H1 (cell line): ENCODE results near the gene ZNF74. TPM values are rescaled to one million over a fixed set of nuclear protein-coding genes. Genes with fewer than 3 reads are reported as not detected.

ENCODE experiments used
- CTCF ChIA-PET: fragments of 300-600 bp; sonication (Branson Sonifier 250); formaldehyde crosslinking; loops from one replicate; lab custom pipeline; 2021; ENCODE audit not compliant: partially characterized antibody; lab: Charles Lee
- POLR2A ChIA-PET: fragments of 300-600 bp; sonication (Branson Sonifier 250); formaldehyde crosslinking; loops from one replicate; lab custom pipeline; 2021; ENCODE audit warnings: inconsistent platforms; ENCODE audit not compliant: partially characterized antibody; lab: Charles Lee
- DNase-seq, 2 experiments: peaks; one replicate each; pipeline versions ENCODE4 v3.0.0 to v3.0.0-alpha.2; 2010 to 2022; ENCODE audit warnings: low spot score in 2 of 2, low read depth in 1 of 2, mixed read lengths in 1 of 2
- FAIRE-seq: peaks from 2 replicates; lab custom pipeline; 2011; peaks lifted over from hg19 to GRCh38; lab: Jason Lieb, UNC
- H2AFZ ChIP-seq: 2 replicates; pipeline ENCODE4 v1.8.1; 2012; ENCODE audit warnings: low read length, inconsistent platforms
- H2AK5ac ChIP-seq: 2 replicates; pipeline ENCODE4 v1.6.1; 2013; ENCODE audit warnings: low read depth, low read length
- H2BK120ac ChIP-seq: replicated peaks from 2 replicates; pipeline ENCODE3; 2013; ENCODE audit warnings: low read depth, low read length, inconsistent platforms
- H2BK12ac ChIP-seq: 2 replicates; pipeline ENCODE4 v1.6.1; 2013; ENCODE audit warnings: low read depth, low read length
- H2BK15ac ChIP-seq: 2 replicates; pipeline ENCODE4 v1.6.1; 2013; ENCODE audit warnings: low read length
- H2BK20ac ChIP-seq: 2 replicates; pipeline ENCODE4 v1.6.1; 2013; ENCODE audit warnings: low read length
- H2BK5ac ChIP-seq: 2 replicates; pipeline ENCODE4 v1.6.1; 2013; ENCODE audit warnings: low read depth, low read length
- H3K14ac ChIP-seq: 2 replicates; pipeline ENCODE4 v1.6.1; 2013; ENCODE audit warnings: inconsistent platforms; ENCODE audit not compliant: insufficient read length
- H3K18ac ChIP-seq: 2 replicates; pipeline ENCODE4 v1.6.1; 2013; ENCODE audit warnings: low read length; ENCODE audit errors: extremely low read depth
- H3K23ac ChIP-seq: 2 replicates; pipeline ENCODE4 v1.6.1; 2013; ENCODE audit warnings: inconsistent platforms; ENCODE audit not compliant: insufficient read length
- H3K23me2 ChIP-seq: 2 replicates; pipeline ENCODE4 v1.6.1; 2013; ENCODE audit warnings: low read depth, low read length
- H3K27ac ChIP-seq: 2 replicates; pipeline ENCODE4 v1.6.1; 2011; ENCODE audit warnings: low read depth, low read length, inconsistent platforms
- H3K27me3 ChIP-seq, 4 experiments: replicated peaks in 1 of 4; 1 replicate in 1 of 4; 2 replicates in 3 of 4; pipeline versions ENCODE4 v1.6.1 to v1.8.1; 2011 to 2013; ENCODE audit warnings: low read length in 3 of 4, mild to moderate bottlenecking in 3 of 4, inconsistent platforms in 2 of 4, mixed read lengths in 2 of 4, moderate library complexity in 1 of 4; ENCODE audit not compliant: control insufficient read depth in 3 of 4, insufficient read depth in 3 of 4; ENCODE audit errors: extremely low read depth in 1 of 4
- H3K36me3 ChIP-seq, 4 experiments: 2 replicates each; pipeline versions ENCODE4 v1.6.1 to v1.8.1; 2011 to 2013; ENCODE audit warnings: mild to moderate bottlenecking in 4 of 4, low read length in 3 of 4, moderate library complexity in 2 of 4, control low read depth in 1 of 4, inconsistent platforms in 1 of 4; ENCODE audit not compliant: insufficient read depth in 4 of 4, control insufficient read depth in 2 of 4
- H3K4ac ChIP-seq: replicated peaks from 2 replicates; pipeline ENCODE3; 2013; ENCODE audit warnings: low read length, low read depth, mixed read lengths, inconsistent platforms; ENCODE audit not compliant: insufficient read length
- H3K4me1 ChIP-seq, 4 experiments: replicated peaks in 1 of 4; 1 replicate in 1 of 4; 2 replicates in 3 of 4; pipeline versions ENCODE4 v1.6.1 to v1.8.1; 2011 to 2013; ENCODE audit warnings: low read length in 3 of 4, inconsistent platforms in 2 of 4, mixed read lengths in 1 of 4; ENCODE audit not compliant: insufficient read depth in 4 of 4, control insufficient read depth in 3 of 4
- H3K4me2 ChIP-seq, 2 experiments: 2 replicates each; pipeline versions ENCODE4 v1.6.1 to v1.8.1; 2011 to 2013; ENCODE audit warnings: low read depth in 2 of 2, low read length in 2 of 2, control low read depth in 1 of 2, inconsistent platforms in 1 of 2, mild to moderate bottlenecking in 1 of 2; ENCODE audit not compliant: insufficient read depth in 1 of 2
- H3K4me3 ChIP-seq, 4 experiments: fragments of 200-600, 300-600 bp in 1 of 4; sonication (generic), shearing (Covaris generic), sonication (Bioruptor Twin) in 1 of 4; 2 replicates each; pipeline versions ENCODE4 v1.5.1 to v1.8.1; 2011 to 2016; ENCODE audit warnings: low read length in 4 of 4, low read depth in 3 of 4, control low read depth in 2 of 4, inconsistent platforms in 2 of 4, mild to moderate bottlenecking in 2 of 4, mixed read lengths in 1 of 4, moderate library complexity in 1 of 4; ENCODE audit not compliant: insufficient read depth in 2 of 4; ENCODE audit errors: extremely low read depth in 1 of 4
- H3K56ac ChIP-seq: replicated peaks from 2 replicates; pipeline ENCODE3; 2013; ENCODE audit warnings: low read depth, mild to moderate bottlenecking, mixed read lengths, low read length, inconsistent platforms; ENCODE audit not compliant: insufficient read length
- H3K79me1 ChIP-seq: 2 replicates; pipeline ENCODE4 v1.6.1; 2013; ENCODE audit warnings: low read depth, low read length, control low read depth
- H3K79me2 ChIP-seq, 2 experiments: 2 replicates each; pipeline versions ENCODE4 v1.6.1 to v1.8.1; 2012 to 2013; ENCODE audit warnings: low read length in 2 of 2, mild to moderate bottlenecking in 2 of 2, inconsistent platforms in 1 of 2; ENCODE audit not compliant: insufficient read depth in 2 of 2, control insufficient read depth in 1 of 2
- H3K9ac ChIP-seq, 4 experiments: replicated peaks in 1 of 4; 1 replicate in 1 of 4; 2 replicates in 3 of 4; pipeline versions ENCODE4 v1.6.1 to v1.8.1; 2011 to 2013; ENCODE audit warnings: low read depth in 3 of 4, low read length in 3 of 4, control low read depth in 2 of 4, mild to moderate bottlenecking in 2 of 4, moderate library complexity in 2 of 4, inconsistent platforms in 1 of 4; ENCODE audit errors: extremely low read depth in 1 of 4
- H3K9me3 ChIP-seq, 2 experiments: 2 replicates each; pipeline versions ENCODE4 v1.6.1 to v1.8.1; 2012 to 2013; ENCODE audit warnings: mild to moderate bottlenecking in 2 of 2, moderate library complexity in 2 of 2, control low read depth in 1 of 2, inconsistent platforms in 1 of 2, low read depth in 1 of 2, low read length in 1 of 2, mixed read lengths in 1 of 2; ENCODE audit not compliant: insufficient read depth in 2 of 2
- H4K20me1 ChIP-seq, 2 experiments: replicated peaks in 1 of 2; 2 replicates each; pipeline versions ENCODE3 to v1.8.1; 2011 to 2013; ENCODE audit warnings: inconsistent platforms in 2 of 2, low read length in 2 of 2, mild to moderate bottlenecking in 1 of 2; ENCODE audit not compliant: insufficient read depth in 2 of 2, control insufficient read depth in 1 of 2
- H4K5ac ChIP-seq: 2 replicates; pipeline ENCODE4 v1.6.1; 2013; ENCODE audit warnings: low read length, low read depth, mixed read lengths, inconsistent platforms; ENCODE audit not compliant: insufficient read length
- H4K8ac ChIP-seq: 2 replicates; pipeline ENCODE4 v1.8.0; 2013; ENCODE audit warnings: mild to moderate bottlenecking, moderate library complexity, low read length, inconsistent platforms; ENCODE audit not compliant: insufficient read depth; ENCODE audit errors: extremely low read depth
- H4K91ac ChIP-seq: replicated peaks from 2 replicates; pipeline ENCODE3; 2013; ENCODE audit warnings: low read length, mixed read lengths, inconsistent platforms; ENCODE audit not compliant: insufficient read length
- CBX8 ChIP-seq: fragments of 300-800, 300-1000 bp; sonication (generic); IDR thresholded peaks from 2 replicates; pipeline ENCODE4 v1.7.1; 2016; ENCODE audit warnings: low read depth, low read length, borderline replicate concordance
- CHD1 ChIP-seq: IDR thresholded peaks from 2 replicates; pipeline ENCODE4 v1.6.1; 2012; ENCODE audit warnings: low read depth, low read length, improper control_type of control experiment
- EGR1 ChIP-seq: IDR thresholded peaks from 2 replicates; pipeline ENCODE4 v1.6.1; 2011; ENCODE audit warnings: low read depth, low read length, borderline replicate concordance
- EZH2 ChIP-seq: fragments of 200-600 bp; sonication (generic); IDR thresholded peaks from 2 replicates; pipeline ENCODE4 v1.7.1; 2012; ENCODE audit warnings: low read depth, mild to moderate bottlenecking, moderate library complexity, low read length, inconsistent platforms; ENCODE audit not compliant: severe bottlenecking
- JUND ChIP-seq: IDR thresholded peaks from 2 replicates; pipeline ENCODE4 v1.6.1; 2011; ENCODE audit warnings: mild to moderate bottlenecking, improper control_type of control experiment, low read length
- NANOG ChIP-seq: IDR thresholded peaks from 2 replicates; pipeline ENCODE4 v1.6.1; 2011; ENCODE audit warnings: low read length, low read depth, mild to moderate bottlenecking, inconsistent platforms; ENCODE audit not compliant: insufficient read depth, poor library complexity, severe bottlenecking
- RAD21 ChIP-seq, 2 experiments: IDR thresholded peaks in 1 of 2; conservative IDR thresholded peaks in 1 of 2; 2 replicates each; pipeline ENCODE4 v1.6.1; 2011; ENCODE audit warnings: low read depth in 2 of 2, low read length in 2 of 2, improper control_type of control experiment in 1 of 2, inconsistent platforms in 1 of 2, mild to moderate bottlenecking in 1 of 2, moderate library complexity in 1 of 2
- SAP30 ChIP-seq: fragments of 300-600 bp; sonication (generic); IDR thresholded peaks from 2 replicates; pipeline ENCODE4 v1.7.1; 2012; ENCODE audit warnings: low read length, moderate library complexity, mild to moderate bottlenecking, inconsistent platforms; ENCODE audit not compliant: insufficient read depth, insufficient replicate concordance
- SIRT6 ChIP-seq: IDR thresholded peaks from one replicate; pipeline ENCODE4 v1.7.1; 2012; ENCODE audit warnings: low read length, inconsistent platforms
- SIX5 ChIP-seq: IDR thresholded peaks from 2 replicates; pipeline ENCODE4 v1.6.1; 2011; ENCODE audit warnings: mild to moderate bottlenecking, low read depth, low read length
- WGBS, 2 experiments: shearing (Covaris generic) in 1 of 2; methylation state at CpG; one replicate each; pipeline versions ENCODE4 v1.1.6 to v1.1.7; 2013 to 2015; ENCODE audit warnings: low lambda C conversion rate in 2 of 2, mixed read lengths in 2 of 2, inconsistent platforms in 1 of 2, low coverage in 1 of 2, missing lambda C conversion rate in 1 of 2; ENCODE audit not compliant: insufficient replicate concordance in 2 of 2, insufficient coverage in 1 of 2, insufficient read length in 1 of 2; ENCODE audit errors: extremely low coverage in 1 of 2, missing lambda C conversion rate in 1 of 2; 5-methylcytosine and 5-hydroxymethylcytosine counted together
- polyA plus RNA-seq, 7 experiments: library from polyadenylated mRNA; depleted of rRNA in 3 of 7; stranded (reverse) in 5 of 7; unstranded in 2 of 7; fragments of >200 nt in 5 of 7; fragments of 200-250 nt in 2 of 7; gene quantifications; 1 replicate in 5 of 7; 2 replicates in 1 of 7; 4 replicates in 1 of 7; pipeline versions ENCODE4 v1.2.1 to v1.2.3, GENCODE V29; 2011 to 2013; ENCODE audit warnings: missing spikeins in 2 of 7, mixed read lengths in 2 of 7
- total RNA-seq: library from RNA; stranded (reverse); fragmentation: NEBNext Ultra II Directional; extraction: Animal tissue kit (Norgen Biotek cat#: 25700); gene quantifications from 2 replicates; pipeline ENCODE4 v1.2.1, GENCODE V29; 2021
- TF ChIP-seq, protein P1 (sequence below): IDR thresholded peaks from 2 replicates; pipeline ENCODE4 v1.6.1; 2012; ENCODE audit warnings: inconsistent platforms

Gene ZNF74
- total and polyA plus RNA-seq, 2 of the 8 experiments (the other 6 are each of a cell fraction or from before 2014, with no cell fraction given) = 29.7 to 45.7 TPM

DNA sequence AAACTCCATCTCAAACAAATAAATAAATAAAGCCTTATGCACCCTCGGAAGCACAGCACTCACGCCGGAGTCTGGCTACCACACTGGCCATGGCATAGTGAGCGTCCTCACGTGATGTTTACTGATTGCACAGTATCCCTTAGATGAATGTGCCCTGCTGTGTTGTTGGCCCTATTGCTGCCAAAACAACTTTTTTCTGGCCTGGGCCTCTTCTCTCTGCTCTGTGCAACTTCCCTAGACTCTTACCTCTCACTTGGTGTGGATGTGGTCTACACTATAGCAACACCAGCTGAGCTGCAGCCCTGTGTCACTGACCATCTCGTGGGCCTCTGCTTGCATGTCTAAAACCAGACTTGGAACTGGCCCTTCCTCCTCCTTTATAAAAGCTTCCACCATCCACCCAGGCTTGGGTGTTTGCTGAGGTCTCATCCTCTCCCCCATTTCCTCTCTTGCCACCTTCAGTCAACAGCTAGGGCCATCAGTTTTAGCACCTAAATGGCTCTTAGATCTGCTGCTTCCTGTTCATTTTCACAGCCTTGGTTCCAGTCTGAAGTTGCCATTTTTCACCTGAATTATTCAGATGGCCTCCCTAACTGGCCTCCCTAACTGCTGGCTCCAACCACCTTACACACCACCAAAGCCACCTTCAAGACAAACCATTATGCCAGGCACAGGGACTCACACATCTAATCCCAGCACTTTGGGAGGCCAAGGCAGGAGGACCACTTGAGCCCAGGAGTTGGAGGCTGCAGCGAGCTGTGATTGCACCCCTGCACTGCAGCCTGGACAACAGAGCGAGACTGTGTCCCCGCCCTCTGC, 9.2 kb downstream of the ZNF74 start:
- H3K36me3 ChIP-seq = peaks cover 0 to 20% (median 10%) of the 10 kb centered on the region in 4 experiments; a peak in 5 of 8 replicates
- H4K8ac ChIP-seq = no peak overlapping the region
- FAIRE-seq (no peak), DNase-seq (no peak)
- H2BK15ac ChIP-seq = no peak overlapping the region
- no peak overlapping the region for H2AK5ac ChIP-seq
- H3K4me3 ChIP-seq = no peak overlapping the region
- no peak overlapping the region for H2BK5ac ChIP-seq
- no peak overlapping the region for H3K18ac ChIP-seq
- H4K20me1 ChIP-seq = peaks cover 0 to 25% of the 10 kb centered on the region in 2 experiments
- H2BK120ac ChIP-seq = no peak overlapping the region
- no peaks in the 10 kb centered on the region for H3K23me2 ChIP-seq
- no peak overlapping the region for H4K5ac ChIP-seq
- ChIA-PET CTCF (interaction anchor here (0.6 to 1.5 kb wide), 5 partner anchors 8 to 364 kb away, joined by 3 to 4 read pairs (median 3); no protein-coding TSS in a partner anchor), POLR2A (interaction anchor here (1.3 kb wide), 1 partner anchor 21 kb away, joined by 3 read pairs; no protein-coding TSS in a partner anchor)
- H2BK12ac ChIP-seq = no peak overlapping the region
- no peaks in the 10 kb centered on the region for H3K4me1 ChIP-seq
- H3K23ac ChIP-seq = no peak overlapping the region
- peaks cover 0 to 18% of the 10 kb centered on the region in 2 experiments; a peak in 3 of 4 replicates for H3K79me2 ChIP-seq
- no peaks in the 10 kb centered on the region for H3K27me3 ChIP-seq
- WGBS, 2 experiments = 93% methylated on average over 7 of the region's 9 CpGs; no CpG with 5 or more reads in 1 of the 2 experiments
- no peak overlapping the region for H2AFZ ChIP-seq
- no peak overlapping the region for H3K9ac ChIP-seq
- H3K14ac ChIP-seq = no peak overlapping the region
- H3K79me1 ChIP-seq = peaks cover 8% of the 10 kb centered on the region
- H2BK20ac ChIP-seq = no peak overlapping the region
- H3K4ac ChIP-seq = no peak overlapping the region
- H3K56ac ChIP-seq = no peak overlapping the region
- H3K27ac ChIP-seq = no peak overlapping the region; the same call in 1 of the 2 replicates
- H4K91ac ChIP-seq = no peak overlapping the region
- no peaks in the 10 kb centered on the region for H3K9me3 ChIP-seq
- no peak overlapping the region for H3K4me2 ChIP-seq
- TF ChIP-seq CBX8 = no peak
- no peak for TF ChIP-seq SIX5
- TF ChIP-seq, protein P1, sequence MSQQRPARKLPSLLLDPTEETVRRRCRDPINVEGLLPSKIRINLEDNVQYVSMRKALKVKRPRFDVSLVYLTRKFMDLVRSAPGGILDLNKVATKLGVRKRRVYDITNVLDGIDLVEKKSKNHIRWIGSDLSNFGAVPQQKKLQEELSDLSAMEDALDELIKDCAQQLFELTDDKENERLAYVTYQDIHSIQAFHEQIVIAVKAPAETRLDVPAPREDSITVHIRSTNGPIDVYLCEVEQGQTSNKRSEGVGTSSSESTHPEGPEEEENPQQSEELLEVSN = no peak
- TF ChIP-seq NANOG = no peak
- no peak for TF ChIP-seq CHD1
- no peak for TF ChIP-seq EZH2
- TF ChIP-seq SAP30 = no peak
- TF ChIP-seq RAD21 (IDR thresholded peaks at IDR 0.05 in 1 of 2, conservative IDR thresholded peaks at IDR 0.05 in 1 of 2; ENCODE audit: low read depth in 2 of 2, low read length in 2 of 2) = no peak
- no peak for TF ChIP-seq SIRT6
- TF ChIP-seq EGR1 = no peak
- TF ChIP-seq JUND = no peak
